Activated CD4-positive, alpha-beta memory T cell treated with anti-CD3 and anti-CD28 coated beads, Interleukin-2, amount 10 ng/mL, durations not matched to agents 7 days and 5 days (primary cell): ENCODE measurements around the gene SRPK2. TPM values are rescaled to one million over a fixed set of nuclear protein-coding genes. Genes with fewer than 3 reads are reported as not detected.

Experiments used
- CTCF ChIA-PET: fragments of 350-600 bp; sonication (Branson Sonifier 250); formaldehyde crosslinking; loops from one replicate; lab custom pipeline; 2021; ENCODE audit warnings: antibody characterized with exemption, inconsistent platforms; lab: Charles Lee
- POLR2A ChIA-PET: fragments of 350-600 bp; sonication (Branson Sonifier 250); formaldehyde crosslinking; loops from one replicate; lab custom pipeline; 2021; ENCODE audit warnings: antibody characterized with exemption; lab: Charles Lee
- DNase-seq: peaks from one replicate; pipeline ENCODE4 v3.0.0-alpha.2; 2020
- H3K27ac Mint-ChIP-seq: one replicate; pipeline ENCODE4 v1.8.0; 2021; ENCODE audit warnings: mild to moderate bottlenecking, mixed read lengths
- H3K27me3 Mint-ChIP-seq: one replicate; pipeline ENCODE4 v1.8.0; 2021; ENCODE audit warnings: mixed read lengths
- H3K36me3 Mint-ChIP-seq: one replicate; pipeline ENCODE4 v1.8.0; 2021; ENCODE audit warnings: low read depth, mixed read lengths
- H3K4me1 Mint-ChIP-seq: one replicate; pipeline ENCODE4 v1.8.0; 2021; ENCODE audit warnings: mixed read lengths
- H3K4me3 Mint-ChIP-seq: one replicate; pipeline ENCODE4 v1.8.0; 2021; ENCODE audit warnings: mild to moderate bottlenecking, mixed read lengths
- H3K9me3 Mint-ChIP-seq: one replicate; pipeline ENCODE4 v1.8.0; 2021; ENCODE audit warnings: mixed read lengths
- total RNA-seq, 2 experiments: library from RNA; stranded (reverse); gene quantifications; one replicate each; pipeline ENCODE4 v1.2.3, GENCODE V29; 2021

Gene SRPK2
- total RNA-seq, 2 experiments from 2014 or later, result 42.9 to 45.0 TPM

- Mint-ChIP-seq H3K4me1 (peaks cover 17% of the 10 kb centered on the region), H3K27ac (no peak overlapping the region), H3K9me3 (no peaks in the 10 kb centered on the region), H3K36me3 (no peaks in the 10 kb centered on the region), H3K4me3 (no peak overlapping the region), H3K27me3 (no peaks in the 10 kb centered on the region)
- CTCF ChIA-PET, result no interaction called here
- DNase-seq, result no peak
- POLR2A ChIA-PET, result no interaction called here
These were observed 102.3 kb downstream of the SRPK2 start for GRCh38 chr7:105286441-105286840.

- ChIA-PET CTCF (no interaction called here), POLR2A (no interaction called here)
- DNase-seq, result no peak
- Mint-ChIP-seq H3K9me3 (no peaks in the 10 kb centered on the region), H3K4me3 (no peak overlapping the region), H3K4me1 (peaks cover 13% of the 10 kb centered on the region), H3K36me3 (no peaks in the 10 kb centered on the region), H3K27me3 (no peaks in the 10 kb centered on the region), H3K27ac (no peak overlapping the region)
These were observed 103.4 kb downstream of the SRPK2 start for GRCh38 chr7:105285118-105285874.

DNA sequence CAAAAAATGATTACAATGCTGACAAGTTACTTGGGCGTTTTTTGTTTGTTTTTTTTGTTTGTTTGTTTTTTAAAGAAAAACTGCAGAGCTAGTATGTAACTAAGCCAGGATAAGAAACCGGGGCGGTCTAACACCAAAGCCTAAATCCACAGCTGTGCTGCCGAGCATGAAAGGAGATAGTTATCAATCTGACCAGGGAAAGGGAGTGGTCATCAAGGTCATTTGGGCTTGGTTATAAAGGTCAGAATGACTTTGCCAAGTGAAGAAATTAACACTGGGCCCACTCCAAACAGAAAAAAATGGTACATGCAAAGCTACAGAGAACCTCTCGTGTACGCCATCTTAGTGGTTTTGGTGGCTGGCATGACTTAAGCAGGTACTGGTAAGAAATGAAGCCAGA is 104.7 kb downstream of the SRPK2 start:
- ChIA-PET POLR2A (no interaction called here), CTCF (interaction anchor here (0.5 kb wide), 1 partner anchor 592 kb away, joined by 4 read pairs; no protein-coding TSS in a partner anchor)
- Mint-ChIP-seq H3K9me3 (no peaks in the 10 kb centered on the region), H3K27me3 (no peaks in the 10 kb centered on the region), H3K27ac (no peak overlapping the region), H3K36me3 (no peaks in the 10 kb centered on the region), H3K4me3 (no peak overlapping the region), H3K4me1 (peaks cover 5% of the 10 kb centered on the region)
- no peak for DNase-seq

DNA sequence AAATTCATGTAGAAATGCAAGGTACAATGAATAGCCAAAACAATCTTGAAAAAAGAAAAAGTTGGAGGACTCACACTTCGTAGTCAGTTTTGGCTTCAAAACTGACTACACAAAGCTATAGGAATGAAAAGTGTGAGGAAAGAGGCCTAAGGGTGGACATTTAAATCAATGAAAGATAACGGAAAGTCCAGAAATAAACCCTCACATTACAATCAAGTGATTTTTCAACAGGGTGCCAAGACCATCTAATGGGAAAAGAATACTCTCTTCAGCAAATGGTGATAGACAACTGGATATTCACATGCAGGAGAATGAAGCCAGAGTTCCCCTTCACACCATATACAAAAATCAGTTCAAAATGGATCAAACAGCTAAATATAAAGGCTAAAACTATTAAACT is 106.8 kb downstream of the SRPK2 start:
- no peaks in the 10 kb centered on the region for H3K9me3 Mint-ChIP-seq
- no peaks in the 10 kb centered on the region for H3K27me3 Mint-ChIP-seq
- POLR2A ChIA-PET, result interaction anchor here (1.0 kb wide), 1 partner anchor 9 kb away, joined by 7 read pairs; no protein-coding TSS in a partner anchor
- no peak overlapping the region for H3K4me3 Mint-ChIP-seq
- H3K4me1 Mint-ChIP-seq, result peaks cover 2% of the 10 kb centered on the region
- CTCF ChIA-PET, result no interaction called here
- no peak overlapping the region for H3K27ac Mint-ChIP-seq
- H3K36me3 Mint-ChIP-seq, result peaks cover 3% of the 10 kb centered on the region
- no peak for DNase-seq

GRCh38 chr7:105279688-105280007 is 109.1 kb downstream of the SRPK2 start:
- Mint-ChIP-seq H3K4me1 (peaks cover 5% of the 10 kb centered on the region), H3K36me3 (peaks cover 3% of the 10 kb centered on the region), H3K9me3 (no peaks in the 10 kb centered on the region), H3K4me3 (no peak overlapping the region), H3K27me3 (no peaks in the 10 kb centered on the region), H3K27ac (no peak overlapping the region)
- ChIA-PET POLR2A (no interaction called here), CTCF (interaction anchor here (0.7 kb wide), 2 partner anchors 11 to 23 kb away, joined by 3 read pairs; no protein-coding TSS in a partner anchor)
- DNase-seq, result no peak

- CTCF ChIA-PET, result interaction anchor here (0.7 kb wide), 1 partner anchor 83 kb away, joined by 3 read pairs; no protein-coding TSS in a partner anchor
- H3K36me3 Mint-ChIP-seq, result peaks cover 3% of the 10 kb centered on the region
- POLR2A ChIA-PET, result no interaction called here
- no peaks in the 10 kb centered on the region for H3K27me3 Mint-ChIP-seq
- no peak for DNase-seq
- H3K27ac Mint-ChIP-seq, result no peak overlapping the region
- H3K9me3 Mint-ChIP-seq, result no peaks in the 10 kb centered on the region
- H3K4me3 Mint-ChIP-seq, result no peak overlapping the region
- peaks cover 5% of the 10 kb centered on the region for H3K4me1 Mint-ChIP-seq
These were observed 109.6 kb downstream of the SRPK2 start for GRCh38 chr7:105278973-105279687.

DNA sequence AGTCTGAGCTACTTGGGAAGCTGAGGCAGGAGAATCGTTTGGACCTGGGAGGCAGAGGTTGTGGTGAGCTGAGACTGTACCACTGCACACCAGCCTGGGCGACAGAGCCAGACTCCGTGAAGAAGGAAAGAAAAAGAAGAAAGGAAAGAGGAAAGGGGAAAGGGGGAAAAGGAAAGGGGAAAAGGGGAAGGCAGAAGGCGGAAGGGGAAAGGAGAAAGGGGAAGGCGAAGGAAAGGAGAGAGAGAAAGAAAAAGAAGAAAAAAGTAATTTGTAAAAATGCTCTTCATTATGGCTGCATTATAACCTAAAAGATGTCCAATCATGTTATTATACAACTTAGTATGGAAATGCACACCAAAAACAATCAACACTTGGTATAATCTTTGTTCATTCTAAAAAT is 110.2 kb downstream of the SRPK2 start:
- H3K4me3 Mint-ChIP-seq, result no peak overlapping the region
- peaks cover 3% of the 10 kb centered on the region for H3K36me3 Mint-ChIP-seq
- no peaks in the 10 kb centered on the region for H3K27me3 Mint-ChIP-seq
- H3K9me3 Mint-ChIP-seq, result no peaks in the 10 kb centered on the region
- ChIA-PET CTCF (interaction anchor here (0.7 kb wide), 1 partner anchor 82 kb away, joined by 3 read pairs; no protein-coding TSS in a partner anchor), POLR2A (no interaction called here)
- DNase-seq, result no peak
- H3K27ac Mint-ChIP-seq, result no peak overlapping the region
- H3K4me1 Mint-ChIP-seq, result peaks cover 5% of the 10 kb centered on the region

GRCh38 chr7:105277341-105277740 is 111.4 kb downstream of the SRPK2 start:
- Mint-ChIP-seq H3K27ac (no peak overlapping the region), H3K36me3 (peaks cover 3% of the 10 kb centered on the region), H3K9me3 (no peaks in the 10 kb centered on the region), H3K27me3 (no peaks in the 10 kb centered on the region), H3K4me3 (no peak overlapping the region), H3K4me1 (peaks cover 7% of the 10 kb centered on the region)
- CTCF ChIA-PET, result no interaction called here
- POLR2A ChIA-PET, result no interaction called here
- no peak for DNase-seq

GRCh38 chr7:105270117-105270516 is 118.6 kb downstream of the SRPK2 start:
- Mint-ChIP-seq H3K27me3 (no peaks in the 10 kb centered on the region), H3K9me3 (no peaks in the 10 kb centered on the region), H3K27ac (no peak overlapping the region), H3K4me3 (no peak overlapping the region), H3K36me3 (no peaks in the 10 kb centered on the region), H3K4me1 (peaks cover 29% of the 10 kb centered on the region)
- ChIA-PET POLR2A (interaction anchor here (1.2 kb wide), 1 partner anchor 28 kb away, joined by 3 read pairs; no protein-coding TSS in a partner anchor), CTCF (no interaction called here)
- no peak for DNase-seq

DNA sequence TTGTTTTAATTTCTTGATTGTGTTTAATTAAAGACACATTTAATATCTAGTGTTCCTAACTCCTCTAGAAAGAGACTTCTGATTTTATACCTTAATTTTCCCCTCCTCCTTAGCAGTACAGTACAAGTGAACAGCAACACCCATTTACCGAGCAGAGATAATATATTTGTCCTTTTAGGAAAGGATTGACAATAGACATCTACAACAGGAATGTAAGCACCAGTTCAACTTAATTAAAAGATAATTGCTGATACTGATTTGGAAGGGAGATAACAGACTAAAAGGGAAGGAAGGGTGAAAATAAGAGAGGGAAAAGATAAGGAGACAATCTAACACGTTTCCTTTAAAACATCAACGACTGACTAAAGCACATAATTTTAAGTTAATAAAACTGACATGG is 119.3 kb downstream of the SRPK2 start:
- Mint-ChIP-seq H3K27me3 (no peaks in the 10 kb centered on the region), H3K4me3 (peak overlapping the region; percentile 53), H3K9me3 (no peaks in the 10 kb centered on the region), H3K36me3 (no peaks in the 10 kb centered on the region), H3K27ac (peak overlapping the region; percentile 60), H3K4me1 (peaks cover 29% of the 10 kb centered on the region)
- ChIA-PET POLR2A (interaction anchor here (0.7 to 3.3 kb wide), 11 partner anchors 18 to 312 kb away, joined by 3 to 31 read pairs (median 3); no protein-coding TSS in a partner anchor), CTCF (no interaction called here)
- DNase-seq, result no peak

- Mint-ChIP-seq H3K4me1 (peaks cover 29% of the 10 kb centered on the region), H3K9me3 (no peaks in the 10 kb centered on the region), H3K4me3 (peak overlapping the region; percentile 53), H3K36me3 (no peaks in the 10 kb centered on the region), H3K27me3 (no peaks in the 10 kb centered on the region), H3K27ac (peak overlapping the region; percentile 62)
- no peak for DNase-seq
- CTCF ChIA-PET, result interaction anchor here (0.7 to 1.6 kb wide), 4 partner anchors 11 to 263 kb away, joined by 3 to 5 read pairs (median 3); partner anchors contain the start of gene RINT1
- POLR2A ChIA-PET, result interaction anchor here (0.7 to 3.3 kb wide), 17 partner anchors 17 to 323 kb away, joined by 3 to 31 read pairs (median 3); partner anchors contain the start of gene RINT1
These were observed 120.0 kb downstream of the SRPK2 start for GRCh38 chr7:105268511-105269392.

DNA sequence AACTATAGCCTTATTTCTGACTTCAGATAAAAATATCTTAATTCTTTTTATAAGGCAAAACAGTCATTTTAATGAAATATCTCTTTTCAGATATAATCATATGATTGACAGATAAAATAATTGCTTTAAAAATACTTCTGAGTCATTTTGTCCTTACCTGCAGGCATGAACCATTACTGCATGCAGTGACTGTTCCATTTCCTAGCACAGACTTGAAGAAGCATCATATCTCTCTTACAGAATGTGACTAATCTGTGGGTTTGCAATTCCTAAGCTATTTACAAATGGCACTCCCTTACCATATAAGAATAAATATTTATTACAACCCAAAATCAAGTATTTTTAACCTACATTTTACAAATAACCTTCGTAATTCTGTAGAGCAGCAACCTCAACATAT is 120.7 kb downstream of the SRPK2 start:
- POLR2A ChIA-PET, result interaction anchor here (0.9 to 3.3 kb wide), 13 partner anchors 30 to 322 kb away, joined by 3 to 31 read pairs (median 4); partner anchors contain the start of gene RINT1
- H3K9me3 Mint-ChIP-seq, result no peaks in the 10 kb centered on the region
- peak overlapping the region; percentile 62 for H3K27ac Mint-ChIP-seq
- peak overlapping the region; percentile 53 for H3K4me3 Mint-ChIP-seq
- DNase-seq, result no peak
- H3K4me1 Mint-ChIP-seq, result peaks cover 29% of the 10 kb centered on the region
- no peaks in the 10 kb centered on the region for H3K36me3 Mint-ChIP-seq
- no peaks in the 10 kb centered on the region for H3K27me3 Mint-ChIP-seq
- CTCF ChIA-PET, result interaction anchor here (0.7 to 1.6 kb wide), 4 partner anchors 12 to 264 kb away, joined by 3 to 5 read pairs (median 3); partner anchors contain the start of gene RINT1
